HepG2 (cell line): ENCODE measurements around the gene VPS9D1. TPM values are rescaled to one million over a fixed set of nuclear protein-coding genes. Genes with fewer than 3 reads are reported as not detected.

Source experiments
- DMAP1 ChIP-seq: IDR thresholded peaks from 2 replicates; pipeline ENCODE4 v1.6.1; 2016
- DNMT1 ChIP-seq: sonication (generic); formaldehyde crosslinking; IDR thresholded peaks from 2 replicates; pipeline ENCODE4 v1.5.1; 2020; ENCODE audit warnings: mild to moderate bottlenecking, missing genetic modification reagents
- HOXD1 ChIP-seq: sonication (generic); formaldehyde crosslinking; IDR thresholded peaks from 2 replicates; pipeline ENCODE4 v1.5.0; 2020; ENCODE audit warnings: missing genetic modification reagents
- KAT2B ChIP-seq: fragments of 150-350 bp; IDR thresholded peaks from 2 replicates; pipeline ENCODE4 v1.6.1; 2014; ENCODE audit warnings: low read depth, low read length, borderline replicate concordance
- KLF11 ChIP-seq: IDR thresholded peaks from 2 replicates; pipeline ENCODE4 v1.6.1; 2016; ENCODE audit warnings: missing compliant biosample characterization
- MXI1 ChIP-seq: IDR thresholded peaks from 3 replicates; pipeline ENCODE4 v1.6.1; 2012; ENCODE audit warnings: low read depth, low read length, inconsistent platforms, borderline replicate concordance
- RBFOX2 ChIP-seq: fragments of 200-400 bp; formaldehyde crosslinking; IDR thresholded peaks from 2 replicates; pipeline ENCODE4 v1.6.1; 2017; ENCODE audit warnings: low read depth, mild to moderate bottlenecking, low read length
- SMYD3 ChIP-seq: sonication (generic); formaldehyde crosslinking; IDR thresholded peaks from 2 replicates; pipeline ENCODE4 v1.8.1; 2023; ENCODE audit warnings: mild to moderate bottlenecking, missing genetic modification reagents
- ZBTB38 ChIP-seq: sonication (generic); formaldehyde crosslinking; IDR thresholded peaks from 2 replicates; pipeline ENCODE4 v1.5.1; 2020; ENCODE audit warnings: mild to moderate bottlenecking, missing genetic modification reagents
- ZMYM3 ChIP-seq: sonication (generic); formaldehyde crosslinking; IDR thresholded peaks from 2 replicates; pipeline ENCODE4 v1.5.1; 2020; ENCODE audit warnings: mild to moderate bottlenecking, missing genetic modification reagents
- ZNF207 ChIP-seq: fragments of 450-650 bp; IDR thresholded peaks from 2 replicates; pipeline ENCODE4 v1.6.1; 2016; ENCODE audit warnings: antibody characterized with exemption, borderline replicate concordance
- ZNF558 ChIP-seq: sonication (generic); formaldehyde crosslinking; IDR thresholded peaks from 2 replicates; pipeline ENCODE4 v1.9.0; 2022; ENCODE audit warnings: mild to moderate bottlenecking, missing genetic modification reagents, borderline replicate concordance
- ZNF660 ChIP-seq: sonication (generic); formaldehyde crosslinking; IDR thresholded peaks from 2 replicates; pipeline ENCODE4 v1.5.1; 2020; ENCODE audit warnings: mild to moderate bottlenecking, low read depth, missing genetic modification reagents, borderline replicate concordance
- ZNF672 ChIP-seq: sonication (generic); formaldehyde crosslinking; IDR thresholded peaks from 2 replicates; pipeline ENCODE4 v1.8.1; 2022; ENCODE audit warnings: missing genetic modification reagents
- ZNF747 ChIP-seq: sonication (generic); formaldehyde crosslinking; IDR thresholded peaks from 2 replicates; pipeline ENCODE4 v1.8.1; 2023; ENCODE audit warnings: missing genetic modification reagents, mild to moderate bottlenecking, borderline replicate concordance
- ZSCAN12 ChIP-seq: sonication (generic); formaldehyde crosslinking; IDR thresholded peaks from 2 replicates; pipeline ENCODE4 v1.9.0; 2021; ENCODE audit warnings: mild to moderate bottlenecking, missing genetic modification reagents
- polyA plus RNA-seq, 8 experiments: library from polyadenylated mRNA; depleted of rRNA in 3 of 8; stranded (reverse) in 7 of 8; unstranded in 1 of 8; fragments of >200 nt; fragmentation: Illumina TruSeq in 4 of 8; extraction: Trizol in 4 of 8; gene quantifications; 2 replicates each; pipeline versions ENCODE4 v1.2.1 to v1.2.3, GENCODE V29; 2011 to 2016; ENCODE audit warnings: low read depth in 4 of 8, missing spikeins in 1 of 8, mixed read lengths in 1 of 8; ENCODE audit not compliant: insufficient read depth in 1 of 8
- total RNA-seq, 5 experiments: library from RNA; depleted of rRNA; stranded (reverse); fragments of >200 nt; fragmentation: Illumina TruSeq; extraction: Trizol; gene quantifications; 2 replicates each; pipeline ENCODE4 v1.2.3, GENCODE V29; 2016; ENCODE audit warnings: low read depth in 1 of 5
- TF ChIP-seq, protein P1 (sequence below), 2 experiments: sonication (generic) in 1 of 2; formaldehyde crosslinking in 1 of 2; IDR thresholded peaks; 2 replicates each; pipeline versions ENCODE4 v1.4.0 to v1.6.1; 2018 to 2020; ENCODE audit warnings: missing genetic modification reagents in 2 of 2, borderline replicate concordance in 1 of 2, low read depth in 1 of 2, mild to moderate bottlenecking in 1 of 2, missing biosample characterization in 1 of 2
- TF ChIP-seq, protein P2 (sequence below): sonication (generic); formaldehyde crosslinking; IDR thresholded peaks from 2 replicates; pipeline ENCODE4 v1.5.0; 2020; ENCODE audit warnings: missing genetic modification reagents
- TF ChIP-seq, protein P3 (sequence below): sonication (generic); formaldehyde crosslinking; conservative IDR thresholded peaks from 2 replicates; pipeline ENCODE4 v1.5.0; 2020; ENCODE audit warnings: missing genetic modification reagents

Gene VPS9D1
- total and polyA plus RNA-seq, 2 of the 13 experiments (the other 11 are each of a cell fraction or from before 2014, with no cell fraction given): 10.1 to 13.2 TPM

DNA sequence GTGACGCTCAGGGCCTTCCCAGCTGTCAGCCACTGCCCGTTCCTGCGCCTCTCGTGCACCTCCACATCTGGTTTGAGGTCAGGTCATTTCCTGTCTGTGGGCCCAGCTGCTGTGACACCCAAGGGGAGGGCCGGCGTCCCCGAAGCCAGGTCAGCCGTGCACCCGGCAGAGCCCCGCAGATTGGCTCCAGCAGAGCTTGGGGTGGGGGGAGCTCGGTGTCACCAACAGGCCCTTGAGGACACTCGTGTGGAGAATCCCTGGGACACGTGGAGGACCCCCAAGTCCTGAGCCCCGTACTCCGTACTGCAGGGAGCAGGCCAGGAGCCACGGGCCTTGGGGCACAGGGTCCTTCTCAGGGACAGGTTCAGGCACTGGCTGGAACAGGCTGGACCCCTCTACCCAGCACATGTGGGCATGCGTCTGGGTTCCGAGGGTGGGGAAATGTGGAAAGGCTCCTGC lies 24.0 kb downstream of the VPS9D1 start (continued):
- TF ChIP-seq ZNF207 (no peak), HOXD1 (CRISPR knock-in tag) (no peak), DMAP1 (no peak), KAT2B (no peak), ZNF660 (CRISPR knock-in tag) (no peak), ZNF747 (CRISPR knock-in tag) (no peak), ZNF672 (CRISPR knock-in tag) (no peak), KLF11 (CRISPR knock-in tag) (no peak), RBFOX2 (peak; percentile 44), ZNF558 (CRISPR knock-in tag) (no peak), MXI1 (no peak), ZMYM3 (CRISPR knock-in tag) (no peak), ZBTB38 (CRISPR knock-in tag) (0 out of 2 replicates have a peak, but pooled peaks have one; percentile 45), SMYD3 (CRISPR knock-in tag) (no peak), ZSCAN12 (CRISPR knock-in tag) (no peak), DNMT1 (CRISPR knock-in tag) (no peak)
- TF ChIP-seq, protein P1, sequence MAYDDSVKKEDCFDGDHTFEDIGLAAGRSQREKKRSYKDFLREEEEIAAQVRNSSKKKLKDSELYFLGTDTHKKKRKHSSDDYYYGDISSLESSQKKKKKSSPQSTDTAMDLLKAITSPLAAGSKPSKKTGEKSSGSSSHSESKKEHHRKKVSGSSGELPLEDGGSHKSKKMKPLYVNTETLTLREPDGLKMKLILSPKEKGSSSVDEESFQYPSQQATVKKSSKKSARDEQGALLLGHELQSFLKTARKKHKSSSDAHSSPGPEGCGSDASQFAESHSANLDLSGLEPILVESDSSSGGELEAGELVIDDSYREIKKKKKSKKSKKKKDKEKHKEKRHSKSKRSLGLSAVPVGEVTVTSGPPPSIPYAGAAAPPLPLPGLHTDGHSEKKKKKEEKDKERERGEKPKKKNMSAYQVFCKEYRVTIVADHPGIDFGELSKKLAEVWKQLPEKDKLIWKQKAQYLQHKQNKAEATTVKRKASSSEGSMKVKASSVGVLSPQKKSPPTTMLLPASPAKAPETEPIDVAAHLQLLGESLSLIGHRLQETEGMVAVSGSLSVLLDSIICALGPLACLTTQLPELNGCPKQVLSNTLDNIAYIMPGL (CRISPR knock-in tag; IDR thresholded peaks at IDR 0.05; ENCODE audit: borderline replicate concordance in 1 of 2, low read depth in 1 of 2): no peak
- TF ChIP-seq, protein P2, sequence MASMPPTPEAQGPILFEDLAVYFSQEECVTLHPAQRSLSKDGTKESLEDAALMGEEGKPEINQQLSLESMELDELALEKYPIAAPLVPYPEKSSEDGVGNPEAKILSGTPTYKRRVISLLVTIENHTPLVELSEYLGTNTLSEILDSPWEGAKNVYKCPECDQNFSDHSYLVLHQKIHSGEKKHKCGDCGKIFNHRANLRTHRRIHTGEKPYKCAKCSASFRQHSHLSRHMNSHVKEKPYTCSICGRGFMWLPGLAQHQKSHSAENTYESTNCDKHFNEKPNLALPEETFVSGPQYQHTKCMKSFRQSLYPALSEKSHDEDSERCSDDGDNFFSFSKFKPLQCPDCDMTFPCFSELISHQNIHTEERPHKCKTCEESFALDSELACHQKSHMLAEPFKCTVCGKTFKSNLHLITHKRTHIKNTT (CRISPR knock-in tag): no peak
- TF ChIP-seq, protein P3, sequence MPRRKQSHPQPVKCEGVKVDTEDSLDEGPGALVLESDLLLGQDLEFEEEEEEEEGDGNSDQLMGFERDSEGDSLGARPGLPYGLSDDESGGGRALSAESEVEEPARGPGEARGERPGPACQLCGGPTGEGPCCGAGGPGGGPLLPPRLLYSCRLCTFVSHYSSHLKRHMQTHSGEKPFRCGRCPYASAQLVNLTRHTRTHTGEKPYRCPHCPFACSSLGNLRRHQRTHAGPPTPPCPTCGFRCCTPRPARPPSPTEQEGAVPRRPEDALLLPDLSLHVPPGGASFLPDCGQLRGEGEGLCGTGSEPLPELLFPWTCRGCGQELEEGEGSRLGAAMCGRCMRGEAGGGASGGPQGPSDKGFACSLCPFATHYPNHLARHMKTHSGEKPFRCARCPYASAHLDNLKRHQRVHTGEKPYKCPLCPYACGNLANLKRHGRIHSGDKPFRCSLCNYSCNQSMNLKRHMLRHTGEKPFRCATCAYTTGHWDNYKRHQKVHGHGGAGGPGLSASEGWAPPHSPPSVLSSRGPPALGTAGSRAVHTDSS (CRISPR knock-in tag): no peak
